Islet precursor cell (in vitro differentiated cells): Measurements from ENCODE around the gene CRYBA4.

Experiments used
- DNase-seq: peaks from one replicate; pipeline ENCODE4 v3.0.0-alpha.2; 2018

CRYBA4 gene

GRCh38 chr22:26662160-26662559 is 40.4 kb downstream of the CRYBA4 start:
- no peak for DNase-seq

GRCh38 chr22:26663374-26663923 is 41.7 kb downstream of the CRYBA4 start:
- no peak for DNase-seq

GRCh38 chr22:26665813-26666231 is 44.1 kb downstream of the CRYBA4 start:
- DNase-seq = no peak

DNA sequence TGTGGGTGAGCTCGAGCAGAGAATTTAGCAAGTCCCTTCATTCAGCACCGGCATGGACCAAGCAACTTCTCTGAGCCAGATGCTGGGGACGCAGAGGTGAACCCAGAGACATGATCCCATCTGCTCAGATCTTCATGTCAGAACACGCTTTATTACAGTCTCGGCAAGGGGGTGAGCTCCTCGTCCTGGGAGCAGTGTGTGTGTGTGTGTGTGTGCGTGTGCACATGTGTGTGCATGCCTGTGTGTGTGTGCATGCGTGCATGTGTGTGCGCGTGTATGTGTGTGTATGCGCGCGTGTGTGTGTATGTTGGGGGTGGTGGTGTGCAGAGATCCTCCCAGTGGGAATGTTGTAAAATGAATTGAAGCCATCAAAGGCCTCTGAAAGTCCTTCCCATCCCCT is 45.4 kb downstream of the CRYBA4 start:
- no peak for DNase-seq

- DNase-seq = peak; percentile 82
These were observed 47.3 kb downstream of the CRYBA4 start for GRCh38 chr22:26669060-26669481.

DNA sequence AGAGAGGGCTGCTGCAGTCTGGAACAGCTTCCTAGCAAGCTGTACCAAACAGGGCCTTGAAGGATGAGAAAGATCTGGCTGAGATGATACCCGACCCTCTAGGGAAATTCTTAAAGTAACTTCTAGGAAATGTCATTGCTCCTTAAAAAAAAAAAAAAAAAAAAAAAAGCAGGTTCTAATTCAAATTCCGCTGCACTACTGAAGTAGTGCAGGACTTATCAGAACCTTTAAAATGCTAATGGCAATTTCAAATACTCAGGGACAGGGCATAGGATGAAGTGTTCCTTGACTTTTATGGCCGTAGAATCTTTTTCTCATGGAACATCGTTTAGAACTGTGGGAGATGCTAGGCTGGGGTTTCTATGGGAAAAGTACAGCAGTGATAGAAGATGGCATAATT is 48.7 kb downstream of the CRYBA4 start:
- DNase-seq = no peak

- no peak for DNase-seq
These were observed 49.7 kb downstream of the CRYBA4 start for GRCh38 chr22:26671317-26672059.

- DNase-seq = no peak
These were observed 50.3 kb downstream of the CRYBA4 start for GRCh38 chr22:26672060-26672471.

- peak; percentile 95 for DNase-seq
These were observed 51.1 kb downstream of the CRYBA4 start for GRCh38 chr22:26672590-26673468.

GRCh38 chr22:26673486-26673885 is 51.7 kb downstream of the CRYBA4 start:
- DNase-seq = no peak

DNA sequence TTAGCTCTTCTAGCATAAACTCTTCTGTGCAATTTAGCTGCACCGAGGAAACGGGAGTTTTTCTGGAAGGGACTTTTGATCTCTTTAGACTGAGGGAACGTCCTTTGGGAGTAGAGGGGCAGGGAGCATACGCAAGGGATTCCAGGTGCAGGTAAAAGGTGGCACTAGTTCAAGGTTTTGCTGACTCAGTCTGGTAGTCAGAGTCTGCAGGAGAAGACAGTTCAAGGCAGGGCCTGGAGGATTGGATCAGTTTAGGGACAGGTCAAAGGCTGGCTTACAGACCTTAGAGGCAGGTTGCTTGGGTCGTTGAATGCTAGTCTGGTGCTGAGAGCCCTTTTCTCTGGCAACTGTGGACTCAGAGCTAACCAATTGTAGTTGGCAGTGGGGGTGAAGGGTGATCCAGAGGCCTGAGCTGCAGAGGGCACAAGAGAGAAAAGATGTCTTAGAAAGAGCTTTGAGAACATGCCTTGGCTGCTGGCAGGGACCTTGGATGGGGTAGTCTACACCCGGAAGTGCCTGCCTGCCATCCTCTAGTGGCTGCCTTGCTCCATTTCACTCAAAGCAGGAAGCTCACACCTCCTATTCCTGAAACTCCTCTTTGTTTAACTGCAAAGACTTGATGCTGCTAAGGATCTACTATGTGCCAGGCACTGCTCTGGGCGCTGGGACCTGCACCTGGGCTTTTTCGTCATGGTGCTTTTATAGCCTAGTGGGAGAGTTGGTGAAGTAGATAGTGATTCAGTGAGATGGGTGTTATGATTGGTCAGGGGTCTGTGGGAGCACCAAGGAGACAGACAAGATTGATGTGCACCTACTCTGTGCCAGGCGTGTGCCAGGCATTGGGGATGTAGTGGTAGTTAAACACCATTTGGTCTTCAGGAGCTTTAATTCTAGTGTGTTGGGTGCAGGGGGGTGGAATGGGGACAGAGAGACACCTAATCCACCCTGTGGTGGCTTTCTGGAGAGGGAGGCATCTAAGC is 52.7 kb downstream of the CRYBA4 start:
- DNase-seq = no peak

GRCh38 chr22:26675687-26676268 is 54.0 kb downstream of the CRYBA4 start:
- no peak for DNase-seq

DNA sequence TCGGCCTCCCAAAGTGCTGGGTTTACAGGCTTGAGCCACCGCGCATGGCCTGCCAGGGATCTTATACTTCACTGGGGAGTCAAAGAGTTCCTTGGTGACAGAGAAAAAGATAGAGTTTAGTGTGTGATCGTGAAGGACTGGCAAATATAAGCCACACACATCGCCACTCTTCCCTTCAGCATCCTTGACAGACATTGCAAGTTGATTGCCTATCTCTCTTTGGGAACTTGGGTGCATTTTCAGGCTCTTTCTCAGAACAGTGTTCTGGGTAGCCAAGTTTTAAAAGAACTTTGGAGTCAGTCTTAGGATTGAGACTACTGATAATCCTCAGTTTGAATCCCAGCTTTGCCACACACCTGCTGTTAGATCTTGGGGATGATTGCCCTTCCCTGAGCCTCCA is 55.5 kb downstream of the CRYBA4 start:
- DNase-seq = no peak

DNA sequence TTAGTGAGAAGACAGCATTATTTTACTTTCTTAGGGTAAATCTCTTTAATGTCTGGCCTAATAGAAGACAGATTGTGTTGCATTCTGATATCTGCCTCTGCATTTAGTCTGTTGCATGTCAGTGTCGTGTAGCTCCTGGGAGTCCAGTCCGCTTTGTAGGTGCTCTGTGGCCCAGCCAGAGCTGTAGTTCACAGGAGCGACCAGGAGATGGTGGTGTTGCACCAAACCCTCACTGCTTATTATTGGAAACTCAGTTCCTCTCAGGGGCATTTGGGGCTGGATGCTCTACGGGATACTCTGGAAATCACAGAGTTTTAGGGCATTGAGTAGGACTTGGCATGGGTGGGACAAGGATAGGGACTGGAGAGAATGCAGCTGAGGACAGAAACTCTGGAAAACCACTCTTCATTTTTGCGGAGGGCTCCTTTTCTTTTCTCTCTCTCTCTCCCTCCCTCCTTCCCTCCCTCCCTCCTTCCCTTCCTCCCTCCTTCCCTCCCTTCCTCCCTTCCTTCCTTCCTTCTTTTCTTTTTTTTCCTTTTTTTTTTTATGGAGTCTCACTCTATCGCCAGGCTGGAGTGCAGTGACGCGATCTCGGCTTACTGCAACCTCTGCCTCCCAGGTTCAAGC is 57.4 kb downstream of the CRYBA4 start:
- DNase-seq = peak; percentile 93
